Body of pancreas (tissue), 4 donors: ENCODE results near the gene MAPK11. TPM values are rescaled to one million over a fixed set of nuclear protein-coding genes. Genes with fewer than 3 reads are reported as not detected.

Experiments used
- ATAC-seq: fragments of 150-250 bp; one replicate; pipeline ENCODE4 v1.9.1; 2016
- DNase-seq, 4 donors: peaks; one replicate each; pipeline ENCODE4 v3.0.0-alpha.2; 2019
- H3K27ac ChIP-seq, 4 donors: fragments of 200-600 bp; sonication (generic); 1 replicate in 3 of 4; 2 replicates in 1 of 4; pipeline versions ENCODE4 v1.5.1 to v1.6.1; 2016 to 2019; ENCODE audit warnings: mild to moderate bottlenecking in 1 of 4, mixed read lengths in 1 of 4, moderate library complexity in 1 of 4
- H3K27me3 ChIP-seq, 2 donors: fragments of 200-600 bp; sonication (generic); one replicate each; pipeline ENCODE4 v1.6.0; 2016; ENCODE audit warnings: mild to moderate bottlenecking in 1 of 2
- H3K36me3 ChIP-seq, 2 donors: fragments of 200-600 bp; sonication (generic); replicated peaks in 1 of 2; 2 replicates each; pipeline ENCODE4 v1.5.1; 2016; ENCODE audit warnings: low read depth in 2 of 2; ENCODE audit not compliant: insufficient read depth in 1 of 2
- H3K4me1 ChIP-seq: fragments of 200-600 bp; sonication (generic); one replicate; pipeline ENCODE4 v1.6.0; 2016
- H3K4me3 ChIP-seq, 2 donors: fragments of 200-600 bp; sonication (generic); 1 replicate in 1 of 2; 2 replicates in 1 of 2; pipeline ENCODE4 v1.5.1; 2016 to 2019
- H3K9me3 ChIP-seq, 3 donors: fragments of 200-600 bp; sonication (generic); 1 replicate in 2 of 3; 2 replicates in 1 of 3; pipeline ENCODE4 v1.5.1; 2016
- POLR2A ChIP-seq, 3 donors: fragments of 450-650 bp; IDR thresholded peaks; one replicate each; pipeline ENCODE4 v1.6.1; 2016; ENCODE audit warnings: antibody characterized with exemption in 3 of 3, mild to moderate bottlenecking in 2 of 3
- WGBS, 2 donors: methylation state at CpG; one replicate each; pipeline ENCODE4 v1.1.5; 2017; 5-methylcytosine and 5-hydroxymethylcytosine counted together
- intact Hi-C: fragments of 100-400 bp; cut with DNase I; formaldehyde crosslinking; loops from one replicate; pipeline ENCODE4 v1.15.1; 2023
- total RNA-seq, 2 donors: library from RNA; depleted of rRNA; stranded (reverse); fragments of >200 nt; gene quantifications; one replicate each; pipeline ENCODE4 v1.1.0, GENCODE V29; 2016
- TF ChIP-seq, protein P1 (sequence below), 7 experiments: fragments of 450-650 bp in 4 of 7; fragments of 200-600 bp in 3 of 7; sonication (generic) in 3 of 7; IDR thresholded peaks; one replicate each; pipeline ENCODE4 v1.5.1; 2016 to 2019; ENCODE audit warnings: antibody characterized with exemption in 7 of 7

The MAPK11 gene
- total RNA-seq, 2 donors from 2014 or later = 3.0 to 3.6 TPM

DNA sequence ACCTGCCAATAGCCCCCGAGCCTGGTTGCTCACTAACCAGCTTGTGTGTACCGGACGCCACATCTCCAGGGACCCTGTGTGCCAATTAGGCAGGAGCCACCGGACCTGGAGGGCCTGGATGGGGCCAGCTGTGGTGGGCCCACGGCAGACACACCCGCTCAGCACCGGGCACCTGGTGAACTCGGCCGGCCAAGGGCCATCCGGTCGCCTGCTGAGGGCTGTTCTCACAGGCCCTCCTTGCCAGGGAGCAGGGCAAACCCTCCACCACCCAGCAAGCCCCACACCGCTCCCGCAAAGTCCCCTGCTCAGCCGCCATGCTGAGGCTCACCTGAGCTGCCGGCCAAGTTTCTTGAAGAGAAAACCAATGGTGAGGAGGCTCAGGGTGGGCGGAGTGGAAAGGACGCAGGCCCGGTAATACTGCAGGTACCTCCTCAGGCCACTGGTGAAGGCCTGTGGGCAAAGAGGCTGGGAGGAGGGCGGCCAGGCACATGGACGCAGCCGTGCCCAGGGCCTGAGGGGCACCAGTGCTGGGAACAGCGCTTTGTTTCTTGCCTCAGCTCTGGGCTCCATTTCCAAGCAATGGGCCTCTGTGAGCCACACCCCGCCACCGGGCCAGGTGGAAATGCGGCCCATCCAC, 42.5 kb downstream of the MAPK11 start:
- peaks cover 5 to 9% of the 10 kb centered on the region in 2 donors for H3K36me3 ChIP-seq
- no peak for DNase-seq

DNA sequence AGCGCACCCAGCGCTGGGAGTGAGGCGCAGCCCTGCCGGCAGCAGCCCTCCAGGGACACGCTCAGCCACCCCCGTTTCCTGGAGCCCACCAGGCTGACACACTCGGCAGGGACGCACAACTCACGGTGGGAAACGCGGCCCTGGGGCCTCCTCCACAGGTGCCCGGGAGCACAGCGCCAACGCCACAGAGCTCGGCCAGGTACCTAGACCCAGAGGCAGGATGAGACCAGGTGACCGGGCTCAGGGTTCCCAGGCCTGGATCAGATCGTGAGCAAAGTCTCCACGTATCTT, 43.4 kb downstream of the MAPK11 start:
- no peak overlapping the region for H3K4me3 ChIP-seq
- TF ChIP-seq, protein P1, sequence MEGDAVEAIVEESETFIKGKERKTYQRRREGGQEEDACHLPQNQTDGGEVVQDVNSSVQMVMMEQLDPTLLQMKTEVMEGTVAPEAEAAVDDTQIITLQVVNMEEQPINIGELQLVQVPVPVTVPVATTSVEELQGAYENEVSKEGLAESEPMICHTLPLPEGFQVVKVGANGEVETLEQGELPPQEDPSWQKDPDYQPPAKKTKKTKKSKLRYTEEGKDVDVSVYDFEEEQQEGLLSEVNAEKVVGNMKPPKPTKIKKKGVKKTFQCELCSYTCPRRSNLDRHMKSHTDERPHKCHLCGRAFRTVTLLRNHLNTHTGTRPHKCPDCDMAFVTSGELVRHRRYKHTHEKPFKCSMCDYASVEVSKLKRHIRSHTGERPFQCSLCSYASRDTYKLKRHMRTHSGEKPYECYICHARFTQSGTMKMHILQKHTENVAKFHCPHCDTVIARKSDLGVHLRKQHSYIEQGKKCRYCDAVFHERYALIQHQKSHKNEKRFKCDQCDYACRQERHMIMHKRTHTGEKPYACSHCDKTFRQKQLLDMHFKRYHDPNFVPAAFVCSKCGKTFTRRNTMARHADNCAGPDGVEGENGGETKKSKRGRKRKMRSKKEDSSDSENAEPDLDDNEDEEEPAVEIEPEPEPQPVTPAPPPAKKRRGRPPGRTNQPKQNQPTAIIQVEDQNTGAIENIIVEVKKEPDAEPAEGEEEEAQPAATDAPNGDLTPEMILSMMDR (IDR thresholded peaks at IDR 0.05) = no peak
- TF ChIP-seq POLR2A (IDR thresholded peaks at IDR 0.05) = no peak
- no peaks in the 10 kb centered on the region for H3K27me3 ChIP-seq
- H3K27ac ChIP-seq = no peak overlapping the region
- intact Hi-C loops = no loop called here
- H3K36me3 ChIP-seq = peaks cover 8 to 18% of the 10 kb centered on the region in 2 donors
- peaks cover 9% of the 10 kb centered on the region for H3K4me1 ChIP-seq
- no peak for DNase-seq
- WGBS, 2 donors = 95 to 100% methylated on average over 1 to 18 of the region's 18 CpGs
- no peak for ATAC-seq
- H3K9me3 ChIP-seq = no peaks in the 10 kb centered on the region

More for the DNA sequence above, 42.5 kb downstream of the MAPK11 start:
- TF ChIP-seq, protein P1 (IDR thresholded peaks at IDR 0.05) = no peak
- TF ChIP-seq POLR2A (IDR thresholded peaks at IDR 0.05) = no peak
- no peak for ATAC-seq
- WGBS, 2 donors = 89 to 90% methylated on average over 18 to 25 of the region's 25 CpGs
- intact Hi-C loops = no loop called here
- H3K4me1 ChIP-seq = peaks cover 9% of the 10 kb centered on the region
- no peak overlapping the region for H3K4me3 ChIP-seq
- H3K9me3 ChIP-seq = no peaks in the 10 kb centered on the region
- H3K27me3 ChIP-seq = no peaks in the 10 kb centered on the region
- no peak overlapping the region for H3K27ac ChIP-seq

DNA sequence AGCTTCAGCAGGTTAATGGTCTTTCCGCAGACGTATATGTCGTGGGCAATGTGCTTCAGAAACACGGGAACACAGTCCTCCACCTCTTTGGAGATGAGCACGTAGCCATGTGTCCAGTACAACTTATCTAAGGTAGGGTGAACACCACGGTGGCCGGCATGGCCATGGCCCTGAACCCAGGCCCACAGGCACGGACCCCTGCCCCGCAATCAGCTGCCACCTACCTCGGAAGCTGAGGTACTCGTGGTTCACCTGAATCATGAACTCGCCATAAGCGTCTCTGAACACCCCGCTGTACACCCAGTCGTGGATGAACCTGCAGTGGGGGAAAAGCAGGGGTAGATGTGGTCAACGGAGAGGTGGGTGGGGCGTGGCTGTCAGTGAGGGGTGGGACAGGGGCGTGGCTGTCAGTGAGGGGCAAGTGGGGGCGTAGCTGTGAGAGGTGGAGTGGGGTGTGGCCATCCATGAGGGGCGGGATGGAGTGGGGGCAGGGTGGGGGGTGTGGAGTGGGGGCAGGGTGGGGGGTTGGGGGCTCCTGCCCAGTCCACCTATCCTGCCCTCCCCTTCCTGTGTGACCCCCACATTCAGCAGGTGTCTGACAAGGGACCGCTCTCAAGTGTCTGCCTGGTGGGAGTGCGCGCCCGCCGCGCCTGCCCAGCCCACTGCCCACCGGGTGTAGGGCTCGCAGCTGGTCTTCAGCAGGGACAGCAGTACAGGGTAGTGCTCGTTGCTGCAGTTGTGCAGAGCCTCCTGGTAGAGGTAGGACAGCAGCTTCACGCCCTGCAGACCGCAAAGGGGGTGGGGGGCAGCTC, 43.9 kb downstream of the MAPK11 start:
- Histone ChIP-seq H3K27ac (no peak overlapping the region), H3K27me3 (no peaks in the 10 kb centered on the region), H3K4me3 (no peak overlapping the region), H3K9me3 (no peaks in the 10 kb centered on the region), H3K4me1 (peaks cover 9% of the 10 kb centered on the region), H3K36me3 (peaks cover 14 to 23% of the 10 kb centered on the region in 2 donors)
- ATAC-seq (no peak), DNase-seq (no peak)
- intact Hi-C loops = no loop called here
- no peak for TF ChIP-seq POLR2A (IDR thresholded peaks at IDR 0.05)
- TF ChIP-seq, protein P1 (IDR thresholded peaks at IDR 0.05) = no peak
- 91 to 93% methylated on average over 18 to 31 of the region's 31 CpGs for WGBS, 2 donors

DNA sequence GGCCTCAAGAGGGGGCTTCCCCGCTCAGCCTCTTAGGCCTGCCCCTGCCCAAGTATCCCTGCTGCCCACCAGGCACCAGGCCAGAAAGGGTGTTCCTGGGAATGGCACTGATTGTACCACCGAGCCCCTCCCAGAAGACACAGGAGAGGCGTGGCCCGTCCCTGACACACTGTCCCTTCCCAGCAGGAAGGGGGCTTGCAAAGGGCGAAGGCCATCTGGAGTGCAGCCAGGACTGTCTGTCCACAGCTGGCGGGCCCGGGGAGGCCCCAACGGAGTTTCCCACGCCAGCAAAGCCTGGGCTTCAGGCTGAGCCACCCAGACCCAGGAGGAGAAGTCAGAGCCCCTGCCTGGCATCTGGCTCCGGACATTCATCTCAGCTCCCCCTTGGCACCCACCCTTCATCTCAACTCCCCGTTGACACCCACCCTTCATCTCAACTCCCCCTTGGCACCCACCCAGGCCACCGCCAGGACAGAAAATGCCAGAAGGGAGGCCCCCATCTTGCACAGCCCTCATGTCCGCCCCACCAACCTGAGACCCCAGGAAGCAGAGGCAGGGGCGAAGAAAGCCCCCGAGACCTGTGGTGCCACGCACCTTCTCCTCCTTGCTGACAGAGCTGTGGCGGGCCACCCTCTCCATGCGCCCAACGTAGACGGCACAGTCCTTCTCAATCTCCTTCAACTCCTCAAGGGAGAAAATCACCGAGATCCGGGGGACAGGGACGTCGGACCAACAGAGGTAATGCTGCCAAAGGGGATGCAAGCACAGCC, 44.8 kb downstream of the MAPK11 start:
- 62 to 82% methylated on average over 17 to 23 of the region's 24 CpGs for WGBS, 2 donors
- H3K27ac ChIP-seq = no peak overlapping the region

More for the DNA sequence above, 44.8 kb downstream of the MAPK11 start:
- ATAC-seq = no peak
- intact Hi-C loops = no loop called here
- peaks cover 15 to 26% of the 10 kb centered on the region in 2 donors for H3K36me3 ChIP-seq
- DNase-seq = peak in 2 of 4 donors; percentile 45 to 67
- no peak for TF ChIP-seq POLR2A (IDR thresholded peaks at IDR 0.05)
- TF ChIP-seq, protein P1 (IDR thresholded peaks at IDR 0.05) = no peak
- H3K9me3 ChIP-seq = no peaks in the 10 kb centered on the region
- H3K4me3 ChIP-seq = no peak overlapping the region
- H3K4me1 ChIP-seq = peaks cover 9% of the 10 kb centered on the region
- no peaks in the 10 kb centered on the region for H3K27me3 ChIP-seq
